Choroid plexus epithelial cell (primary cell): Measurements from ENCODE around the gene CIBAR2.

Experiments used
- DNase-seq: peaks from one replicate; pipeline ENCODE4 v3.0.0-alpha.2; 2010; ENCODE audit warnings: low read depth
- H3K4me3 ChIP-seq: 2 replicates; pipeline ENCODE4 v1.5.1; 2011; ENCODE audit warnings: low read depth, mild to moderate bottlenecking, control low read depth, low read length, moderate library complexity
- TF ChIP-seq, protein P1 (sequence below): conservative IDR thresholded peaks from 2 replicates; pipeline ENCODE4 v1.5.1; 2011; ENCODE audit warnings: low read depth, mild to moderate bottlenecking, control low read depth, inconsistent platforms, low read length, moderate library complexity

CIBAR2 gene

DNA sequence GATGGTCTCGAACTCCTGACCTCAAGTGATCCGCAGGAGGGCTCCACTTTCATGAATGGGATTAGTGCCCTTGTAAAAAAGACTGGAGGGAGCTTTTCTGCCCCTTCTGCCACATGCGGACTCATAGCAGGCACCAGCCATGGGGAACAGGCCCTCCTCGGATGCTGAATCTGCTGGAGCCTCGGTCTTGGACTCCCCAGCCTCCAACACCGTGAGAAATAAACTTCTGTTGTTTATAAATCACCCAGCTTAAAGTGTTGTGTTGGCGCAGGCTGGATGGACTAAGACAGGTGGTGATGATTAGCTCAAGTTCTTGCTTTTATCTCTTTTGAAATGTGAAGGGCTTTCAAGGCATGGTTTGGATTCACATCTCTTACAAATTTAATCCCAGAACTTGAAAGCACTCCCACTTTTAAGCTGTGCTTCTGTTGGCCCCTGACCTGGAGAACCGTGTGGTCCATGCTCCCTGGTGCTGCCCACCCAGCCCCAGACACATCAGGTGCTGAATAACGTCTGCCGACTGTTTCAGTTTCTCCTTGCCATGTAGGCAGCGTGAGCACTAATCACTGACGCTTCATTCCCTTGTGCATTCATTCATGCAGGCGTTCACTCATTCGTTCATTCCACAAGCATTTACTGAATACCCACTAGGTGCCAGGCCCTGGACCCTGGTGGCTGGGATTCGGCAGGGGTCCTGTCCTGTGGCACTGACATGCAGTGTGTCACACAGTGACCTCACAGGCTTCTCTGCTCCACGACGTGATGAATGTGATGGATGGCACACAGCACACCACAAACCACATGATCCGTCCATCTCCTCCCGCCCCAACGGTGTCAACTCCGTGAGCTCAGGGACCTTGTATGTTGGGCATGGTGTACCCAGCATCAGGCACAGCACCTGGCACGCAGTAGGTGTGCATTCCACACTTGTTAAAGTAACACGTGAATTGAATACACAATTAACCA is 8.9 kb downstream of the CIBAR2 start:
- no peak overlapping the region for H3K4me3 ChIP-seq
- TF ChIP-seq, protein P1, sequence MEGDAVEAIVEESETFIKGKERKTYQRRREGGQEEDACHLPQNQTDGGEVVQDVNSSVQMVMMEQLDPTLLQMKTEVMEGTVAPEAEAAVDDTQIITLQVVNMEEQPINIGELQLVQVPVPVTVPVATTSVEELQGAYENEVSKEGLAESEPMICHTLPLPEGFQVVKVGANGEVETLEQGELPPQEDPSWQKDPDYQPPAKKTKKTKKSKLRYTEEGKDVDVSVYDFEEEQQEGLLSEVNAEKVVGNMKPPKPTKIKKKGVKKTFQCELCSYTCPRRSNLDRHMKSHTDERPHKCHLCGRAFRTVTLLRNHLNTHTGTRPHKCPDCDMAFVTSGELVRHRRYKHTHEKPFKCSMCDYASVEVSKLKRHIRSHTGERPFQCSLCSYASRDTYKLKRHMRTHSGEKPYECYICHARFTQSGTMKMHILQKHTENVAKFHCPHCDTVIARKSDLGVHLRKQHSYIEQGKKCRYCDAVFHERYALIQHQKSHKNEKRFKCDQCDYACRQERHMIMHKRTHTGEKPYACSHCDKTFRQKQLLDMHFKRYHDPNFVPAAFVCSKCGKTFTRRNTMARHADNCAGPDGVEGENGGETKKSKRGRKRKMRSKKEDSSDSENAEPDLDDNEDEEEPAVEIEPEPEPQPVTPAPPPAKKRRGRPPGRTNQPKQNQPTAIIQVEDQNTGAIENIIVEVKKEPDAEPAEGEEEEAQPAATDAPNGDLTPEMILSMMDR = no peak
- no peak for DNase-seq

DNA sequence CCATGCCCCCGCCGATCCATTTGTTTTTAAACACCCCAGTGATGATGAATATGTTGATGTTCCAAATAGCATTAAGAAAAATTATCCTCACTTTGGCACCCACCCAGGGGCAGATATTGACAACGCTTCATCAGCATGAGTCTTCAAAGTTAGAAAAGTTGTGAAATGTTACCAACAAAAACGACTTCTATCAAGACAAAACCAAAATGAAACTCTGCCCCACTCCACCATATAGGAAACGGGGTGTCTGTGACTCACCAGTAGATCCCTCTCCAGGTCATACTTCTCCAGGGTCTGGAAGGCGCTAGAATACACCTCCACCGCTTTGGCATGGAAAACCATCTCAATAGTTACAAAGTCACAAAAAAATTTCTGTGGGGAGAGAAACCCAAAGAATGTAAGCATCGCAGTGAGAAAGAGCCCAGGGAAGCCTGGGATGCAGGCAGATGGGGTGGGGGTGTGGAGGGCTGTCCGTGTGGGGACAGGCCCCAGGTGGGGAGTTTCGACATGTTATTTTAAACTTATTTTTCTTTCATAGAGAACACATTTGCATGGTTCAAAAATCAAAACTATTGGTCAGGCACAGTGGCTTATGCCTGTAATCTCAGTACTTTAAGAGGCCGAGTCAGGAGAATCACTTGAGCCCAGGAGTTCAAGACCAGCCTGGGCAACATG is 10.2 kb downstream of the CIBAR2 start:
- DNase-seq = no peak

DNA sequence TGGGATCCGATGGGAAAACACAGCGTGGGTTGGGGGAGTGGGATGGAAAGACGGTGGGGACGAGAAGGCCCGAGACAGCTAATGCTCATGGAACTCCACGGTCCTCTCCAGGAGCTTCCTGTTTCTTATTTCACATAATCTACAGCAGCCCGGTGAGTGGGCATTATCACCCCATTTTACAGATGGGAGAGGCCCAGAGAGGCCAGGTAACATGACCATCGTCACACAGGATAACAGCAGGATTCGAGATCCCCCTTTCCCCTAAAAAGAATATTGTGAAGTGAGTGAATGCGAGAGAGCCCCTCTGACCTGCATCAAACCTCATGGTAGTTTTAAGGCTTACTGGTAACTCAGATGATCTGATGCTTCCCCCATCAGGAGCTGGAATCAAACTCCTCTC is 12.0 kb downstream of the CIBAR2 start:
- DNase-seq = no peak
- TF ChIP-seq, protein P1 = no peak
- H3K4me3 ChIP-seq = no peak overlapping the region

More for the DNA sequence above, 10.2 kb downstream of the CIBAR2 start:
- no peak overlapping the region for H3K4me3 ChIP-seq
- TF ChIP-seq, protein P1 = no peak

DNA sequence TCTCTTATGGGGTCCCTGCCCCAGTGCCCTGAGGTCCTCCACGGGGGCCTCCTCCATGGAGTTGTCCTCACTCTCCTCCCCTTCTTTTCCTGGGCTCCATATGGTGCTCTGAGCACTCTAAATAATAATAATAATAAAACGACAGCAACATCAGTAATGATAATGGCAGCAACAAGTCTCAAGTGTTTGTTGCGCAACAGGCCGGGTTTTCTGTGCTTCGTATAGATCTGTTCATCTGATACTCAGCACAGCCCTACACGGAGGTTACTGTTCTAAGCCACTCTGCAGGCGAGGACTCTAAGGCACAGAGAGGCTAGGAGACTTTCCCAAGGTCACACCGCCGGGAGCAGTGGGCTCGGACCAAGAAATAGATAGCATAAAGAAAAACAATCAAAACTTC is 13.7 kb downstream of the CIBAR2 start:
- H3K4me3 ChIP-seq = no peak overlapping the region
- DNase-seq = no peak
- TF ChIP-seq, protein P1 = no peak

DNA sequence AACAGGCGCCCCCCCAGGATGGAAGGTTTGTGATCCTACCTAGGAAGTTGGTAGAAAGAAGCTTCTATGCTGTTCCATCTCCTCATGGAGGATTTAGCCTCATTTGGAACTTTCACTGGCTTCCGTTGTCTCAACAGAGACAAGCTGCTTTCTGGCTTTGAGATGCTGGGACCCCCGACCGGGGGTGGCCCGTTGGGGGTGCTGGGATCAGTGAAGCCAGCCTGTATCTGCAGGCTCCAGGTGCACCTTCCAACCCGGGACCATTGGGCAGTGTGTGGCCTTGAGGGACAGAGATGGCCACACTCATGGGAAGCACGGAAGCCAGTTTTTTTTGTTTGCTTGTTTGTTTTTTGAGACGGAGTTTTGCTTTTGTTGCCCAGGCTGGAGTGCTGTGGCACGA is 15.4 kb downstream of the CIBAR2 start:
- no peak overlapping the region for H3K4me3 ChIP-seq
- DNase-seq = no peak
- TF ChIP-seq, protein P1 = no peak

DNA sequence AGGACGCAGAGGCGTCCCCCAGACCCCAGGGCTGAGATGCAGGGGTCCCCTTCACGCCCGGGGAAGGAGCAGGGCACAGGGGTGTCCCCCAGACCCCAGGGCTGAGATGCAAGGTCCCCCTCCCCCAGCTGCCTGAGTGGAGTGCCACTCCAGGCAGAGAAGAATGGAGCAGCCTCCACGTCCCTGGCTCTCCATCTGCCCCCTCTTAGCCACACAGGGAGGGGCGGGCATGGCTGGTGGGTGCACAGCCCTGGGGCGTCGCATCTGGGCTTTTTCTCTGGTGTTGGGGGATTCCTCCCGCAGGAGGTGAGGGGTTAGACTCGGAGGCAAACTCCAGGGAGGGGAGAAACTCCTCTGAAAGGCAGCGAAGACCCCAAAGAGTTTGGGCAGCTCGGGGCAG is 17.5 kb downstream of the CIBAR2 start:
- TF ChIP-seq, protein P1 = no peak
- no peak overlapping the region for H3K4me3 ChIP-seq
- DNase-seq = no peak
